Measurements from ENCODE around the gene NPAT. TPM values are rescaled to one million over a fixed set of nuclear protein-coding genes. Genes with fewer than 3 reads are reported as not detected.

The NPAT gene
- total RNA-seq, 1 experiment from 2014 or later = 27.9 TPM

GRCh38 chr11:108224366-108224765, 1.9 kb upstream of the NPAT start:
- peaks cover 20% of the 10 kb centered on the region for H3K36me3 ChIP-seq (ENCODE audit: insufficient read depth, low read length, poor library complexity, severe bottlenecking)
- CTCF ChIA-PET = no interaction called here
- H3K27ac ChIP-seq (ENCODE audit: low read depth, low read length, poor library complexity, severe bottlenecking) = no peak overlapping the region
- no peaks in the 10 kb centered on the region for H3K9me3 ChIP-seq (ENCODE audit: low read depth, low read length, poor library complexity, severe bottlenecking)
- POLR2A ChIA-PET (ENCODE audit: low non-redundant PET) = no interaction called here
- H3K4me3 ChIP-seq (ENCODE audit: low read depth, low read length, poor library complexity, severe bottlenecking) = peak overlapping the region; percentile 81
- TF ChIP-seq EZH2 (IDR thresholded peaks at IDR 0.05; ENCODE audit: borderline replicate concordance, low read depth, low read length, poor library complexity, severe bottlenecking) (no peak), CTCF (conservative IDR thresholded peaks at IDR 0.05; ENCODE audit: low read depth, low read length) (no peak)
- intact Hi-C loops (cut with micrococcal nuclease; ENCODE audit: unreplicated experiment) = loop anchor here (5.0 to 10.0 kb wide), 3 partner anchors 243 to 443 kb away; partner anchors contain the start of genes C11orf65, DDX10 and POGLUT3
- BruUV-seq (replicated peaks) = no TSS peak
- DNase-seq (ENCODE audit: low spot score) = no peak
- peaks cover 49% of the 10 kb centered on the region for H3K4me1 ChIP-seq (ENCODE audit: insufficient read depth, low read length, poor library complexity, severe bottlenecking)
- H3K27me3 ChIP-seq (replicated peaks; ENCODE audit: insufficient read depth, low read depth, low read length, poor library complexity) = no peaks in the 10 kb centered on the region

- BruUV-seq (replicated peaks) = TSS peak; percentile 46
- intact Hi-C loops (cut with micrococcal nuclease; ENCODE audit: unreplicated experiment) = loop anchor here (1.0 to 10.0 kb wide), 4 partner anchors 244 to 444 kb away; partner anchors contain the start of genes C11orf65, DDX10 and POGLUT3
- TF ChIP-seq CTCF (conservative IDR thresholded peaks at IDR 0.05; ENCODE audit: low read depth, low read length) = no peak
- no peak for TF ChIP-seq EZH2 (IDR thresholded peaks at IDR 0.05; ENCODE audit: borderline replicate concordance, low read depth, low read length, poor library complexity, severe bottlenecking)
- Histone ChIP-seq H3K4me3 (ENCODE audit: low read depth, low read length, poor library complexity, severe bottlenecking) (peak overlapping the region; percentile 81), H3K27ac (ENCODE audit: low read depth, low read length, poor library complexity, severe bottlenecking) (peak overlapping the region; percentile 94), H3K9me3 (ENCODE audit: low read depth, low read length, poor library complexity, severe bottlenecking) (no peaks in the 10 kb centered on the region), H3K36me3 (ENCODE audit: insufficient read depth, low read length, poor library complexity, severe bottlenecking) (peaks cover 12% of the 10 kb centered on the region), H3K27me3 (replicated peaks; ENCODE audit: insufficient read depth, low read depth, low read length, poor library complexity) (no peaks in the 10 kb centered on the region), H3K4me1 (ENCODE audit: insufficient read depth, low read length, poor library complexity, severe bottlenecking) (peaks cover 50% of the 10 kb centered on the region)
- ChIA-PET CTCF (interaction anchor here (0.6 to 0.8 kb wide), 2 partner anchors 423 to 474 kb away, joined by 3 read pairs; no protein-coding TSS in a partner anchor), POLR2A (ENCODE audit: low non-redundant PET) (no interaction called here)
- DNase-seq (ENCODE audit: low spot score) = no peak
Observed at GRCh38 chr11:108223348-108224149, 1.1 kb upstream of the NPAT start.

GRCh38 chr11:108221911-108222573, 396 bp downstream of the NPAT start:
- intact Hi-C loops (cut with micrococcal nuclease; ENCODE audit: unreplicated experiment) = loop anchor here (5.0 to 10.0 kb wide), 3 partner anchors 245 to 445 kb away; partner anchors contain the start of genes C11orf65, DDX10 and POGLUT3
- ChIA-PET CTCF (interaction anchor here (0.7 kb wide), 1 partner anchor 316 kb away, joined by 5 read pairs; no protein-coding TSS in a partner anchor), POLR2A (ENCODE audit: low non-redundant PET) (interaction anchor here (0.6 kb wide), 1 partner anchor 120 kb away, joined by 3 read pairs; no protein-coding TSS in a partner anchor)
- Histone ChIP-seq H3K27me3 (replicated peaks; ENCODE audit: insufficient read depth, low read depth, low read length, poor library complexity) (no peaks in the 10 kb centered on the region), H3K27ac (ENCODE audit: low read depth, low read length, poor library complexity, severe bottlenecking) (peak overlapping the region; percentile 94), H3K4me1 (ENCODE audit: insufficient read depth, low read length, poor library complexity, severe bottlenecking) (peaks cover 41% of the 10 kb centered on the region), H3K9me3 (ENCODE audit: low read depth, low read length, poor library complexity, severe bottlenecking) (no peaks in the 10 kb centered on the region), H3K36me3 (ENCODE audit: insufficient read depth, low read length, poor library complexity, severe bottlenecking) (no peaks in the 10 kb centered on the region), H3K4me3 (ENCODE audit: low read depth, low read length, poor library complexity, severe bottlenecking) (peak overlapping the region; percentile 81)
- TF ChIP-seq EZH2 (IDR thresholded peaks at IDR 0.05; ENCODE audit: borderline replicate concordance, low read depth, low read length, poor library complexity, severe bottlenecking) (no peak), CTCF (conservative IDR thresholded peaks at IDR 0.05; ENCODE audit: low read depth, low read length) (no peak)
- no peak for DNase-seq (ENCODE audit: low spot score)
- BruUV-seq (replicated peaks) = TSS peak; percentile 68

All from A673 (cell line).